Panc1 (cell line): ENCODE data around the gene DAB2. TPM values are rescaled to one million over a fixed set of nuclear protein-coding genes. Genes with fewer than 3 reads are reported as not detected.

Experiments used
- ATAC-seq: fragments of 200-7000 bp; cut with Tn5 transposase; 2 replicates; pipeline ENCODE4 v1.9.1; 2020; ENCODE audit warnings: mild to moderate bottlenecking, moderate library complexity
- BruUV-seq: library from RNA; stranded (reverse); fragments of 400-500 nt; replicated peaks from 2 replicates; lab custom pipeline; 2021; lab: Mats Ljungman, UMichigan
- CTCF ChIA-PET: fragments of 300-600 bp; sonication (Branson Sonifier 250); formaldehyde crosslinking; loops from one replicate; lab custom pipeline; 2022; ENCODE audit warnings: antibody characterized with exemption; lab: Charles Lee
- POLR2A ChIA-PET: fragments of 300-600 bp; sonication (Branson Sonifier 250); formaldehyde crosslinking; loops from one replicate; lab custom pipeline; 2022; ENCODE audit warnings: antibody characterized with exemption; lab: Charles Lee
- DNase-seq: peaks from one replicate; pipeline ENCODE4 v3.0.0-alpha.2; 2010; ENCODE audit warnings: low read depth, low spot score
- H3K27ac ChIP-seq: 2 replicates; pipeline ENCODE4 v1.5.1; 2011; ENCODE audit warnings: mild to moderate bottlenecking, low read length, inconsistent platforms
- H3K27me3 ChIP-seq: fragments of 200-500 bp; sonication (Bioruptor generic); 2 replicates; pipeline ENCODE4 v1.6.0; 2014; ENCODE audit warnings: low read length, inconsistent platforms; ENCODE audit not compliant: control insufficient read depth, insufficient read depth
- H3K36me3 ChIP-seq: fragments of 200-500 bp; sonication (Bioruptor generic); 2 replicates; pipeline ENCODE4 v1.5.1; 2014; ENCODE audit warnings: inconsistent platforms, mild to moderate bottlenecking, low read length, moderate library complexity; ENCODE audit not compliant: control insufficient read depth, insufficient read depth
- H3K4me1 ChIP-seq: 2 replicates; pipeline ENCODE4 v1.5.1; 2011; ENCODE audit warnings: inconsistent platforms, mild to moderate bottlenecking, low read length, moderate library complexity; ENCODE audit not compliant: control insufficient read depth, insufficient read depth
- H3K4me3 ChIP-seq, 2 experiments: 2 replicates each; pipeline ENCODE4 v1.5.1; 2011 to 2012; ENCODE audit warnings: low read depth in 2 of 2, low read length in 2 of 2, mild to moderate bottlenecking in 2 of 2, inconsistent platforms in 1 of 2, moderate library complexity in 1 of 2
- H3K9me3 ChIP-seq: fragments of 200-500 bp; sonication (Bioruptor generic); 2 replicates; pipeline ENCODE4 v1.5.1; 2014; ENCODE audit warnings: low read depth, mild to moderate bottlenecking, inconsistent platforms, low read length, moderate library complexity; ENCODE audit not compliant: control insufficient read depth, insufficient read depth
- POLR2AphosphoS5 ChIP-seq: IDR thresholded peaks from 2 replicates; pipeline ENCODE4 v1.6.1; 2012; ENCODE audit warnings: mild to moderate bottlenecking, low read depth, low read length, moderate library complexity
- SIN3A ChIP-seq: IDR thresholded peaks from 2 replicates; pipeline ENCODE4 v1.6.1; 2012; ENCODE audit warnings: low read depth, mild to moderate bottlenecking, low read length, moderate library complexity, borderline replicate concordance; ENCODE audit not compliant: insufficient read depth
- TCF7L2 ChIP-seq: IDR thresholded peaks from 2 replicates; pipeline ENCODE4 v1.6.1; 2011; ENCODE audit warnings: mild to moderate bottlenecking, low read depth, low read length, inconsistent platforms
- in situ Hi-C: cut with HindIII; loops from 2 replicates; pipeline ENCODE4 v1.10.0; 2016; ENCODE audit warnings: low sequenced_read_pairs, low pct_unique_long_range_greater_than_20kb
- intact Hi-C: fragments of 100-400 bp; cut with micrococcal nuclease; formaldehyde crosslinking; loops from one replicate; pipeline ENCODE4 v1.10.0; 2022; ENCODE audit not compliant: unreplicated experiment
- total RNA-seq: library from RNA; stranded (reverse); gene quantifications from one replicate; pipeline ENCODE4 v1.2.1, GENCODE V29; 2021; ENCODE audit not compliant: unreplicated experiment
- TF ChIP-seq, protein P1 (sequence below), 2 experiments: IDR thresholded peaks; 2 replicates each; pipeline ENCODE4 v1.6.1; 2011 to 2012; ENCODE audit warnings: low read depth in 2 of 2, control low read depth in 1 of 2, low read length in 1 of 2, mild to moderate bottlenecking in 1 of 2, moderate library complexity in 1 of 2; ENCODE audit not compliant: insufficient read depth in 1 of 2
- TF ChIP-seq, protein P2 (sequence below): fragments of 450-650 bp; IDR thresholded peaks from 2 replicates; pipeline ENCODE4 v1.5.1; 2017; ENCODE audit warnings: mild to moderate bottlenecking

The DAB2 gene
- total RNA-seq, 1 experiment from 2014 or later = 1.7 TPM

DNA sequence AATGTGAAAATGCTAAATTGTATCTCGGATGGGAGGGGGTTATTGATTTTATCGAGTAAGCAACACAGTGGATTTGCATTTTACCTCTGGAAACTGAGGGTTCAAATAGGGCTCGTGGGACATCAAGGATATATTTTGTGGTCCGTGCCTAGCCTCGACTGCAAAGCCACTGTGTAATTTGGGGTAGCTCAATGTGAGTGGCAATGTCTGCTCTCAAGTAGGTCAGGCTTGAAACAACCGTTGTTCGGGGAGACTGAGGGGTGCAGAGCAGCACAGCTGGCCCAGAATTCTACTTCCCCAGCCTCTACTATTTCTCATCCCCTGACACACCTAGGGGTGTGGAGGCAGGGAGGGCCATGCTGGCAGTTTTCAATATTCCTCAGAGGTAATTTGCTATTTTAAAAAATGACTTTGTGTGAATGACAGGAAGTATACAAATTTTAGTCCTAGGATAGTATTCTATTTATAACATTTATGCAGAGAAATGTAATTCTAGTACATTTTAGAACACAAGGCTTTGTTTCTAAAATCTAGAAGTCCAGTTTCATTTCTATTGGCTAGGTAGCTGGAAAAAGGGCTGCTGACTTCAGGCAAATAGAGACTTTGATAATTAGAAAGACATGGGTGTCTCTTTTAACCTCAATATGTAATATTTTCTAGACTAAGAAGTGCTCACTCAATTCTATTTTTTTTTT lies 1.4 kb upstream of the DAB2 start:
- Histone ChIP-seq H3K4me1 (peaks cover 6% of the 10 kb centered on the region; the same call in 1 of the 2 replicates), H3K36me3 (no peaks in the 10 kb centered on the region), H3K27ac (no peak overlapping the region), H3K27me3 (peaks cover 21% of the 10 kb centered on the region), H3K9me3 (no peaks in the 10 kb centered on the region), H3K4me3 (no peak overlapping the region)
- POLR2A ChIA-PET = no interaction called here
- in situ Hi-C loops = no loop called here
- intact Hi-C loops = no loop called here
- no peak for DNase-seq
- CTCF ChIA-PET = no interaction called here
- BruUV-seq = no TSS peak
- ATAC-seq = no peak
- TF ChIP-seq POLR2AphosphoS5 = no peak
- no peak for TF ChIP-seq SIN3A
- TF ChIP-seq, protein P1, sequence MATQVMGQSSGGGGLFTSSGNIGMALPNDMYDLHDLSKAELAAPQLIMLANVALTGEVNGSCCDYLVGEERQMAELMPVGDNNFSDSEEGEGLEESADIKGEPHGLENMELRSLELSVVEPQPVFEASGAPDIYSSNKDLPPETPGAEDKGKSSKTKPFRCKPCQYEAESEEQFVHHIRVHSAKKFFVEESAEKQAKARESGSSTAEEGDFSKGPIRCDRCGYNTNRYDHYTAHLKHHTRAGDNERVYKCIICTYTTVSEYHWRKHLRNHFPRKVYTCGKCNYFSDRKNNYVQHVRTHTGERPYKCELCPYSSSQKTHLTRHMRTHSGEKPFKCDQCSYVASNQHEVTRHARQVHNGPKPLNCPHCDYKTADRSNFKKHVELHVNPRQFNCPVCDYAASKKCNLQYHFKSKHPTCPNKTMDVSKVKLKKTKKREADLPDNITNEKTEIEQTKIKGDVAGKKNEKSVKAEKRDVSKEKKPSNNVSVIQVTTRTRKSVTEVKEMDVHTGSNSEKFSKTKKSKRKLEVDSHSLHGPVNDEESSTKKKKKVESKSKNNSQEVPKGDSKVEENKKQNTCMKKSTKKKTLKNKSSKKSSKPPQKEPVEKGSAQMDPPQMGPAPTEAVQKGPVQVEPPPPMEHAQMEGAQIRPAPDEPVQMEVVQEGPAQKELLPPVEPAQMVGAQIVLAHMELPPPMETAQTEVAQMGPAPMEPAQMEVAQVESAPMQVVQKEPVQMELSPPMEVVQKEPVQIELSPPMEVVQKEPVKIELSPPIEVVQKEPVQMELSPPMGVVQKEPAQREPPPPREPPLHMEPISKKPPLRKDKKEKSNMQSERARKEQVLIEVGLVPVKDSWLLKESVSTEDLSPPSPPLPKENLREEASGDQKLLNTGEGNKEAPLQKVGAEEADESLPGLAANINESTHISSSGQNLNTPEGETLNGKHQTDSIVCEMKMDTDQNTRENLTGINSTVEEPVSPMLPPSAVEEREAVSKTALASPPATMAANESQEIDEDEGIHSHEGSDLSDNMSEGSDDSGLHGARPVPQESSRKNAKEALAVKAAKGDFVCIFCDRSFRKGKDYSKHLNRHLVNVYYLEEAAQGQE (IDR thresholded peaks at IDR 0.05; ENCODE audit: insufficient read depth in 1 of 2, low read depth in 2 of 2, low read length in 1 of 2) = no peak
- no peak for TF ChIP-seq TCF7L2
- TF ChIP-seq, protein P2, sequence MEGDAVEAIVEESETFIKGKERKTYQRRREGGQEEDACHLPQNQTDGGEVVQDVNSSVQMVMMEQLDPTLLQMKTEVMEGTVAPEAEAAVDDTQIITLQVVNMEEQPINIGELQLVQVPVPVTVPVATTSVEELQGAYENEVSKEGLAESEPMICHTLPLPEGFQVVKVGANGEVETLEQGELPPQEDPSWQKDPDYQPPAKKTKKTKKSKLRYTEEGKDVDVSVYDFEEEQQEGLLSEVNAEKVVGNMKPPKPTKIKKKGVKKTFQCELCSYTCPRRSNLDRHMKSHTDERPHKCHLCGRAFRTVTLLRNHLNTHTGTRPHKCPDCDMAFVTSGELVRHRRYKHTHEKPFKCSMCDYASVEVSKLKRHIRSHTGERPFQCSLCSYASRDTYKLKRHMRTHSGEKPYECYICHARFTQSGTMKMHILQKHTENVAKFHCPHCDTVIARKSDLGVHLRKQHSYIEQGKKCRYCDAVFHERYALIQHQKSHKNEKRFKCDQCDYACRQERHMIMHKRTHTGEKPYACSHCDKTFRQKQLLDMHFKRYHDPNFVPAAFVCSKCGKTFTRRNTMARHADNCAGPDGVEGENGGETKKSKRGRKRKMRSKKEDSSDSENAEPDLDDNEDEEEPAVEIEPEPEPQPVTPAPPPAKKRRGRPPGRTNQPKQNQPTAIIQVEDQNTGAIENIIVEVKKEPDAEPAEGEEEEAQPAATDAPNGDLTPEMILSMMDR = no peak

DNA sequence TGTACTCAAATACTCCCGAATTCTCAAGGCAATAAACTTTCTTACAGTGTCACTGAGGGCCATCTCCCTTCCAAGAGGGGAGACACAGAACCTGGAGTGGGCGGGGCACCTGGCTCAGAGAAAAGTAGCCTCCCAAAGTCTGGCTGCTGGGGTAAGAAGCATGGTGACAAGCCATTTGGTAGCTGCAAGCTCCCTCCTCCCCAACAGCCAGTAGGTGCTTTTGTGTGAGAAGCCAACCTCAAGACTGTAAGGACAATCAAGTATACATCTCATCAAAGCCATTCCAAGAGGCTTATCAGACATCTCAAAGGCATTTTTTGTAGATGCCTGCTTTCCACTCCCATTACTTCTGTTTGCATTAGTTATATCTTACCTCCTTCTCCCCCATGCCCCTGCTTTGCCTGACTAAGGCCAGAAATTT lies 1.4 kb downstream of the DAB2 start:
- BruUV-seq = no TSS peak
- intact Hi-C loops = no loop called here
- Histone ChIP-seq H3K27ac (no peak overlapping the region), H3K27me3 (peaks cover 23% of the 10 kb centered on the region), H3K9me3 (no peaks in the 10 kb centered on the region), H3K36me3 (no peaks in the 10 kb centered on the region), H3K4me1 (peaks cover 6% of the 10 kb centered on the region; the same call in 1 of the 2 replicates), H3K4me3 (peak overlapping the region in 1 of 2 experiments; percentile 52; a peak in 1 of 4 replicates)
- DNase-seq = no peak
- TF ChIP-seq, protein P2 = no peak
- TF ChIP-seq, protein P1 (IDR thresholded peaks at IDR 0.05; ENCODE audit: insufficient read depth in 1 of 2, low read depth in 2 of 2, low read length in 1 of 2) = no peak
- no peak for TF ChIP-seq SIN3A
- TF ChIP-seq TCF7L2 = no peak
- no peak for TF ChIP-seq POLR2AphosphoS5
- in situ Hi-C loops = no loop called here
- ATAC-seq = no peak
- ChIA-PET POLR2A (interaction anchor here (0.6 kb wide), 1 partner anchor 1147 kb away, joined by 6 read pairs; no protein-coding TSS in a partner anchor), CTCF (no interaction called here)
